NT2/D1 (cell line): ENCODE measurements around the gene ETFBKMT.

Source experiments
- SUZ12 ChIP-seq: IDR thresholded peaks from 2 replicates; pipeline ENCODE4 v1.6.1; 2011; ENCODE audit not compliant: insufficient read length, insufficient read depth; ENCODE audit errors: extremely low read depth
- YY1 ChIP-seq: IDR thresholded peaks from 2 replicates; pipeline ENCODE4 v1.6.1; 2011; ENCODE audit not compliant: insufficient read length, insufficient read depth

GRCh38 chr12:31629756-31630732 is 29.4 kb upstream of the ETFBKMT start:
- TF ChIP-seq YY1 (no peak), SUZ12 (no peak)
